Peyer's patch (tissue), 4 donors: ENCODE measurements around the gene ARHGAP15.

ENCODE experiments used
- CTCF ChIP-seq, 6 experiments: fragments of 450-650 bp in 4 of 6; fragments of 200-600 bp in 2 of 6; sonication (generic) in 1 of 6; IDR thresholded peaks; one replicate each; pipeline ENCODE4 v1.5.1; 2017 to 2019; ENCODE audit warnings: antibody characterized with exemption in 6 of 6, mild to moderate bottlenecking in 3 of 6, moderate library complexity in 1 of 6
- POLR2A ChIP-seq, 2 donors: fragments of 450-650 bp; IDR thresholded peaks; one replicate each; pipeline ENCODE4 v1.5.1; 2017; ENCODE audit warnings: antibody characterized with exemption in 2 of 2, mild to moderate bottlenecking in 2 of 2, moderate library complexity in 2 of 2

- no peak for TF ChIP-seq POLR2A (IDR thresholded peaks at IDR 0.05)
- no peak for TF ChIP-seq CTCF (IDR thresholded peaks at IDR 0.05)
Observed at GRCh38 chr2:143801561-143801960, 672.3 kb downstream of the ARHGAP15 start.
